OCI-LY3 (cell line): ENCODE measurements around the gene ZMYND19.

Experiments used
- H2AFZ ChIP-seq: fragments of 200-600, 300-600 bp; shearing (Covaris generic); 2 replicates; pipeline ENCODE4 v1.6.0; 2014; ENCODE audit warnings: antibody characterized with exemption, low read depth, low read length
- H3K27ac ChIP-seq: fragments of 200-600, 300-600 bp; sonication (generic); 2 replicates; pipeline ENCODE4 v1.5.1; 2014; ENCODE audit warnings: mild to moderate bottlenecking, low read length, moderate library complexity, mixed read lengths
- H3K27me3 ChIP-seq: fragments of 200-600, 300-600 bp; sonication (generic); 2 replicates; pipeline ENCODE4 v1.6.1; 2014; ENCODE audit warnings: low read depth, low read length, mixed read lengths
- H3K36me3 ChIP-seq: fragments of 200-600, 300-600 bp; sonication (generic); replicated peaks from 2 replicates; pipeline ENCODE3; 2014; ENCODE audit warnings: low read depth, low read length, mixed read lengths
- H3K4me1 ChIP-seq: fragments of 300-600, 200-600 bp; sonication (generic); 2 replicates; pipeline ENCODE4 v1.6.1; 2014; ENCODE audit warnings: low read length, mixed read lengths
- H3K4me2 ChIP-seq: fragments of 200-600, 300-600 bp; sonication (generic); 2 replicates; pipeline ENCODE4 v1.6.1; 2014; ENCODE audit warnings: low read length, mixed read lengths
- H3K4me3 ChIP-seq: fragments of 300-600, 200-600 bp; sonication (generic); 2 replicates; pipeline ENCODE4 v1.5.1; 2014; ENCODE audit warnings: antibody characterized with exemption, mild to moderate bottlenecking, low read length, moderate library complexity
- H3K79me2 ChIP-seq: fragments of 300-600, 200-600 bp; shearing (Covaris generic); 2 replicates; pipeline ENCODE4 v1.6.1; 2014; ENCODE audit warnings: mild to moderate bottlenecking, low read length, mixed read lengths
- H3K9ac ChIP-seq: fragments of 300-600, 200-600 bp; shearing (Covaris generic); 2 replicates; pipeline ENCODE4 v1.6.0; 2014; ENCODE audit warnings: mild to moderate bottlenecking, low read length, moderate library complexity
- H3K9me3 ChIP-seq: fragments of 200-600, 300-600 bp; shearing (Covaris generic); 2 replicates; pipeline ENCODE4 v1.6.1; 2014; ENCODE audit warnings: low read length, mixed read lengths; ENCODE audit not compliant: insufficient read depth
- H4K20me1 ChIP-seq: fragments of 200-600, 300-600 bp; sonication (generic); 2 replicates; pipeline ENCODE4 v1.6.1; 2016; ENCODE audit warnings: low read length, mixed read lengths; ENCODE audit not compliant: insufficient read depth
- EZH2phosphoT487 ChIP-seq: fragments of 200-600 bp; shearing (Covaris generic); IDR thresholded peaks from 2 replicates; pipeline ENCODE4 v1.6.1; 2018; ENCODE audit warnings: antibody characterized with exemption, mixed run types, low read depth
- TF ChIP-seq, protein P1 (sequence below): fragments of 200-600, 300-600 bp; sonication (generic); IDR thresholded peaks from 2 replicates; pipeline ENCODE4 v1.5.1; 2014; ENCODE audit warnings: antibody characterized with exemption, low read length, low read depth

The ZMYND19 gene

DNA sequence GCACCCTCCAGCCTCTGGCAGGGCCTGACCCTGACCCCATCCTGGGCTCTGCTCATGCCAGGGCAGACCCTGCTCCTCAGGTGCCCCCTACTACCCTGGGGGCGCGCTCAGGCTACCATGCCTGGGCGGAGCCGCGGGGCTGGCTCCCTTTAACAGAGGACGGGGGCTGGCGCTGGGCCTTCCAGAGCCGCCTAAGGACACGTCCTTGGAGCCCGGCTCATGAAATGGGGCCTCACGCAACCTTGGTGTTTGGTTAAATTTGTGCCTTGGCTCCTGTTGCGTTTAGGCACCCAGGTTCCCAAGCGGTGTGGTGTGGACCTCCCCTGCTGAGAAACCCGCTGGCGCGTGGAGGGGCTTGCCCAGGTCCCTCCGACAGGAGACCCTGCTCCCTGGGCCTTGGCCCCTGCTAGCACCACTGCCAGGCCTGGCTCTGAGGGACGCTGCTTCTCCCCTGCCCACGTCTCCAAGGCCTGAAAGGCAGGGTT lies 25.1 kb upstream of the ZMYND19 start:
- H3K36me3 ChIP-seq = peaks cover 23% of the 10 kb centered on the region
- H3K4me2 ChIP-seq = no peak overlapping the region
- peaks cover 6% of the 10 kb centered on the region for H4K20me1 ChIP-seq
- peaks cover 16% of the 10 kb centered on the region for H3K4me1 ChIP-seq
- no peaks in the 10 kb centered on the region for H3K27me3 ChIP-seq
- H3K27ac ChIP-seq = no peak overlapping the region
- peaks cover 40% of the 10 kb centered on the region for H3K79me2 ChIP-seq
- H2AFZ ChIP-seq = no peak overlapping the region
- TF ChIP-seq, protein P1, sequence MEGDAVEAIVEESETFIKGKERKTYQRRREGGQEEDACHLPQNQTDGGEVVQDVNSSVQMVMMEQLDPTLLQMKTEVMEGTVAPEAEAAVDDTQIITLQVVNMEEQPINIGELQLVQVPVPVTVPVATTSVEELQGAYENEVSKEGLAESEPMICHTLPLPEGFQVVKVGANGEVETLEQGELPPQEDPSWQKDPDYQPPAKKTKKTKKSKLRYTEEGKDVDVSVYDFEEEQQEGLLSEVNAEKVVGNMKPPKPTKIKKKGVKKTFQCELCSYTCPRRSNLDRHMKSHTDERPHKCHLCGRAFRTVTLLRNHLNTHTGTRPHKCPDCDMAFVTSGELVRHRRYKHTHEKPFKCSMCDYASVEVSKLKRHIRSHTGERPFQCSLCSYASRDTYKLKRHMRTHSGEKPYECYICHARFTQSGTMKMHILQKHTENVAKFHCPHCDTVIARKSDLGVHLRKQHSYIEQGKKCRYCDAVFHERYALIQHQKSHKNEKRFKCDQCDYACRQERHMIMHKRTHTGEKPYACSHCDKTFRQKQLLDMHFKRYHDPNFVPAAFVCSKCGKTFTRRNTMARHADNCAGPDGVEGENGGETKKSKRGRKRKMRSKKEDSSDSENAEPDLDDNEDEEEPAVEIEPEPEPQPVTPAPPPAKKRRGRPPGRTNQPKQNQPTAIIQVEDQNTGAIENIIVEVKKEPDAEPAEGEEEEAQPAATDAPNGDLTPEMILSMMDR = no peak
- no peak for TF ChIP-seq EZH2phosphoT487
- no peak overlapping the region for H3K9ac ChIP-seq
- no peaks in the 10 kb centered on the region for H3K9me3 ChIP-seq
- H3K4me3 ChIP-seq = no peak overlapping the region

DNA sequence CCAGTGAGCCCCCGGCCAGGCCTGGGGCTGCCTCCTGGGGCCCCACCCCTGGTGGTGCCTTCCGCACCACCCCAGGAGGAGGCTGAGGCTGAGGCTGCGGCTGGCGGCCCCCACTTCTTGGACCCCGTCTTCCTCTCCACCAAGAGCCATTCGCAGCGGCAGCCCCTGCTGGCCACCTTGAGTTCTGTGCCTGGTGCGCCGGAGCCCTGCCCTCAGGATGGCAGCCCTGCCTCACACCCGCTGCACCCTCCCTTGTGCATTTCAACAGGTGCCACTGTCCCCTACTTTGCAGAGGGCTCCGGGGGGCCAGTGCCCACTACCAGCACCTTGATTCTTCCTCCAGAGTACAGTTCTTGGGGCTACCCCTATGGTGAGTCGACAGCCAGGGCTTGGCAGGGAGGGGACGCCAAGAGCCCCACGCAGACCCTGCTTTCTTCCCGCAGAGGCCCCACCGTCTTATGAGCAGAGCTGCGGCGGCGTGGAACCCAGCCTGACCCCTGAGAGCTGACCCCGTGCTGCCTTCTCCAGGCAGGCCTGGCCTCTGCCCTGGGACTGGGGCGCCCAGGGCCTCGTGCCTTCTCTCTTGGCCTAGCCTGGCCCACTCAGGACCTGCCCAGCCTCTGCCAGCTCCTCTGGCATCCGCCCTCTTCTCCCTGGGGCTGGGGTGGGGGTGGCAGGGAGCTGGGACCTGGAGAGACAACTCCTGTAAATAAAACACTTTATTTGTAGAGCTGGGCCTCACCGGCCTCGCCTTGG lies 24.5 kb upstream of the ZMYND19 start:
- Histone ChIP-seq H3K4me3 (no peak overlapping the region), H3K79me2 (peaks cover 33% of the 10 kb centered on the region), H3K9ac (no peak overlapping the region), H3K4me1 (peaks cover 12% of the 10 kb centered on the region), H2AFZ (no peak overlapping the region), H4K20me1 (0 out of 2 replicates have a peak, but pooled peaks cover 2% of the 10 kb centered on the region), H3K27ac (no peak overlapping the region), H3K4me2 (no peak overlapping the region), H3K36me3 (peaks cover 23% of the 10 kb centered on the region), H3K9me3 (no peaks in the 10 kb centered on the region), H3K27me3 (no peaks in the 10 kb centered on the region)
- TF ChIP-seq, protein P1 = no peak
- no peak for TF ChIP-seq EZH2phosphoT487

DNA sequence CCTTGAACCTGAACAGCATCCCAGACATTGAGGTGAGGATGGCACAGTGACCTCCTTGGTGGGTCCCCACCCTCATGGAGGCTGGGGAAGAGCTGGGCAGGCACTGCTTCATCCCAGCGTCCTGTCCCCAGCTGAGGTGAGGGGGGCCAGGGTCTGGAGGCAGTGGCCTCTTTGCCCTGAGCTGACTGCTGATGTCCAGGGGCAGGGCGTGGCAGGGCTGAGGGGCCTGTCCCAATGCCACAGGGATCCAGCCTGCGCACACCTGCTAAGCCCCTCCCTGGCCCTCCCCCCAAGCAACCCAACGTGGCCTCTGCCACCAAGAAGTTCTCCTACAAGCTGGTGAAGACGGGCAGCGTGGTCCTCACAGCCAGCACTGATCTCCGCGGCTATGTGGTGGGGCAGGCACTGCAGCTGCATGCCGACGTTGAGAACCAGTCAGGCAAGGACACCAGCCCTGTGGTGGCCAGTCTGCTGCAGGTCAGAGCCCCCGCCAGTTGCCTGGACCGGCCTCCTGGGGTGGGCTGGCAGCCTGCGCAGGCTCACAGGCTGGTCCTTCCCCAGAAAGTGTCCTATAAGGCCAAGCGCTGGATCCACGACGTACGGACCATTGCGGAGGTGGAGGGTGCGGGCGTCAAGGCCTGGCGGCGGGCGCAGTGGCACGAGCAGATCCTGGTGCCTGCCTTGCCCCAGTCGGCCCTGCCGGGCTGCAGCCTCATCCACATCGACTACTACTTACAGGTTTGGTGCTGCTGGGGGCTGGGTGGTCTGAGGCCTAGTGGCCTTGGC lies 23.6 kb upstream of the ZMYND19 start:
- Histone ChIP-seq H3K27me3 (no peaks in the 10 kb centered on the region), H3K4me1 (peaks cover 11% of the 10 kb centered on the region), H3K36me3 (peaks cover 23% of the 10 kb centered on the region), H4K20me1 (no peaks in the 10 kb centered on the region), H3K9ac (no peak overlapping the region), H3K4me2 (no peak overlapping the region), H3K4me3 (no peak overlapping the region), H2AFZ (no peak overlapping the region), H3K27ac (no peak overlapping the region), H3K79me2 (peaks cover 25% of the 10 kb centered on the region), H3K9me3 (no peaks in the 10 kb centered on the region)
- TF ChIP-seq, protein P1 = no peak
- TF ChIP-seq EZH2phosphoT487 = no peak

GRCh38 chr9:137613259-137613658 lies 22.9 kb upstream of the ZMYND19 start:
- no peak overlapping the region for H3K4me3 ChIP-seq
- H3K27ac ChIP-seq = no peak overlapping the region
- H2AFZ ChIP-seq = no peak overlapping the region
- peaks cover 23% of the 10 kb centered on the region for H3K36me3 ChIP-seq
- H3K9ac ChIP-seq = no peak overlapping the region
- H3K9me3 ChIP-seq = no peaks in the 10 kb centered on the region
- H3K27me3 ChIP-seq = no peaks in the 10 kb centered on the region
- H4K20me1 ChIP-seq = no peaks in the 10 kb centered on the region
- no peak overlapping the region for H3K4me2 ChIP-seq
- no peak for TF ChIP-seq EZH2phosphoT487
- TF ChIP-seq, protein P1 = no peak
- peaks cover 22% of the 10 kb centered on the region for H3K79me2 ChIP-seq
- H3K4me1 ChIP-seq = peaks cover 11% of the 10 kb centered on the region
